ENCODE measurements around the gene KIF1A.
"Not testable (repeated sequence)": the region's sequence is repeated elsewhere in the genome, so short reads cannot be mapped to it uniquely, and the experiment has no call there.

Gene KIF1A

DNA sequence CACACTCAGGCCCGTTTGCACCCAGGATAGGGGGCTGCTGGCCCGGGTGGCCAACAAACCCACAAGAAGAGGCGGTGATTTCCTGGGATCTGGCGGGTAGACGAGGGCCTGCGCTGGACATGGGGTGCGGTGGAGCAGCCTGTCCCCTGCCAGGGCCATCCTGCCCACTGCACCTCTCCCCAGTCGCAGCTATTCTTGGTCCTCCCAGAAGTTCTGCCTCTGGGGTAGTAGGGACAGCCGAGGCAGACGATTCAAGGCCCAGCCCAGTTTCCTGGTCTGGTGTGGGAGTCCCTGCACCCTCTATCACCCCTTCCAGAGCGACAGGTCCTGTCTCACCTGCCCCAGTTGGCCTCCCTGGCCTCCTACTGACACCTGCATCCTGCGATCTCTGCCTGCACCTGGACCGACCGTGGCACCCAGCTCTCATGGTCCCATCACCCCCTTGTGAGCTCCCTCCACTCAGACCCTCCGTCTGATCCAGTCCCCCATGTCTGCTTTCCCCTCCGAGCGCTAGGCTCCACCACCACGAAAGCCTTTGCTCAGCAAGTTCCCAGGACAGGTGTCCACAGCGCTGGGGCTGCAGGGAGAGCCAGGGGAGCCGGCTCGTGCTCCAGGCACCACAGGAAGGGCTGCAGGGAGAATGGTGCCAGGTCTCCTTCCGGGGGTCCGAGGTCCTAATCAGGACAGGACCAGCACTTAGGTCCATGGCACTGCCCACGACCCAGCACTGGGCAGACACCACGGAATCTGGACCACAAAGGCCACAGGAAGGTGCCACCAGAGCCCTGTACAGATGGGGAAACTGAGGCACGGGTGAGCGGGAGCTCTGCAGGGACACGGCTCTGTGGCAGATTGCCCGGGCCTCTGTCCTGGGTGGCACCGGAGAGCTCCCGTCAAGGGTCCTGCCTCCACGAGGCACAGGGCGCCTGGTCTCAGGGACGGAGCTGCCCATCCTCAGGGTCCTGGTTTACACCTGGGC is 127.1 kb downstream of the KIF1A start:
- CTCF ChIA-PET; POLR2A ChIA-PET (ENCODE audit: low non-redundant PET); H3K27ac ChIP-seq; DNase-seq (ENCODE audit: low spot score): not testable (repeated sequence)

DNA sequence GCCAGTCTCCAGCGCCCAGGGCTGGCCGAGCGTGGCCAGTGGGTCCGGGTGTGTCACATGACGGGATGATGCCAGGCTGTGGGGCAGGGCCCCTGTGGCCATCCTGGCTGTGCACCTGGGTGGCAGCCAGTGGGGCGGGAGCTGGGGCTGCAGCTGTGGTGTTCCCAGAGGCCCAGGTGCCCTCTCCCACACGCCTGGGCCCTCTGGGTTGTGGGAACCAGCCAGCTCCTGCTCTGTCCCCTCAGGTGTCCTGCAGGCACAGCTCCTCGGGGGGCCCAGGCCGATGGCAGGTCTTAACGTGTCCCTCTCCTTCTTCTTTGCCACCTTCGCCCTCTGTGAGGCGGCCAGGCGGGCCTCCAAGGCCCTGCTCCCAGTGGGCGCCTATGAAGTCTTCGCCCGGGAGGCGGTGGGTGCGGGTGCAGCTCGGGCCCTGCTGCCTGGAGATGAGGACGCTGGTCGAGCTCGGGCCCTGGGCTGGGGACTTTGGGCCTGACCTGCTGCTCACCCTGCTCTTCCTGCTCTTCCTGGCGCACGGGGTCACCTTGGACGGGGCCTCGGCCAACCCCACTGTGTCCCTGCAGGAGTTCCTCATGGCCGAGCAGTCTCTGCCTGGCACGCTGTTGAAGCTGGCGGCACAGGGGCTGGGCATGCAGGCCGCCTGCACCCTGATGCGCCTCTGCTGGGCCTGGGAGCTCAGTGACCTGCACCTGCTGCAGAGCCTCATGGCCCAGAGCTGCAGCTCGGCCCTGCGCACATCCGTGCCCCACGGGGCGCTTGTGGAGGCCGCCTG is 128.2 kb downstream of the KIF1A start, which contains the start of gene AQP12A:
Gene AQP12A, plus strand, starts transcription at position 236 of the 790 bp plus-strand sequence. Its CDS starts 48 bp downstream, at position 284.
- DNase-seq (ENCODE audit: low spot score); POLR2A ChIA-PET (ENCODE audit: low non-redundant PET): not testable (repeated sequence)

DNA sequence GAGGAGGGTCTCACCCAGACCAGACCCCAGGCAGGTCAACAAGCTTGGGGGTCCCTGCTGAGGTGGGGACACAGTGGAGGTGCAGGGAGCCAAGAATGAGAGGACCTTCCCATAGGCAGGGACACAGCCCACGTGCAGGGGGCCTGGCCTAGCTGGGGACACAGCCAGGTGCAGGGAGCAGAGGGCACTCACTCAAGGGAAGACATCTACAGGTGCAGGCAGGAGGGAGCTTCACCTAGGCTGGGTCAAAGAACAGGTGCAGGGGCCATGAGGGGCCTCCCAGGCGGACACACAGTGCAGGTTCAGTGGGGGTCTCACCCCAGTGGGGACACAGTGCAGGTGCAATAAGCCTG is 129.0 kb downstream of the KIF1A start:
- DNase-seq (ENCODE audit: low spot score); CTCF ChIA-PET; POLR2A ChIA-PET (ENCODE audit: low non-redundant PET); H3K27ac ChIP-seq: not testable (repeated sequence)

More for the DNA sequence above, 128.2 kb downstream of the KIF1A start, which contains the start of gene AQP12A:
- CTCF ChIA-PET, H3K27ac ChIP-seq: not testable (repeated sequence)

DNA sequence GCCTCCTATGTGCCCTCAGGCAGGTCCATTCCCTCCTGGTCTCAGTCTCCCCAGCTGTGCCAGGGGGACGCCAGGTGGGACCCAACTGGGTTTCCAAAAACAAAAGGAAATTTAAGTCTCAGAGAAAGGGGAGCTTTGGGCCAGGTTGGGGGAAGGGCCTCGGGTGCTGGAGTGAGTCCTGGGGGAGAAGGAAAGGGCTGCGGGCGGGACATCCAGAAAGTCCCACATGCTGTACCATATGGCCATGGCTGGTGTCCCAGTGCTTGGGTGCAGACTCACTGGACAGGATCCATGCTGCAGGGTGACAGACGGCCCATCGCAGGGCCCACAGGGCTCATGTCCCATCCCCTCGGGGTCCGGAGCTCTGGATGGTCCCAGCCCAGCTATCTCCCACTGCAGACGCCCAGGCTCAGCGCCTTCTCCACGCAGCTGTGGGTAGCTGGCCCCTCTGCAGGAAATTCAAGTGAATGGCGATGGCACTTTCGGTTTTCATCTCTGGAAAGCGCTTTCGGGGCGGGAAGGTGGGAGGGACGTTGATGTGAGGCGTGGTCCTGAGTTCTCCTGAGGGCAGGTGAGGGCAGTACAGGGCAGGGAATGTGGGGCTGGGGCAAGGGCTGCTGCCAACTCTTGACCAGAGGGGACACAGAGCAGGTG is 129.5 kb downstream of the KIF1A start:
- H3K27ac ChIP-seq; POLR2A ChIA-PET (ENCODE audit: low non-redundant PET); DNase-seq (ENCODE audit: low spot score): not testable (repeated sequence)
- CTCF ChIA-PET, result interaction anchor here (0.7 kb wide), 1 partner anchor 357 kb away, joined by 3 read pairs; no protein-coding TSS in a partner anchor

DNA sequence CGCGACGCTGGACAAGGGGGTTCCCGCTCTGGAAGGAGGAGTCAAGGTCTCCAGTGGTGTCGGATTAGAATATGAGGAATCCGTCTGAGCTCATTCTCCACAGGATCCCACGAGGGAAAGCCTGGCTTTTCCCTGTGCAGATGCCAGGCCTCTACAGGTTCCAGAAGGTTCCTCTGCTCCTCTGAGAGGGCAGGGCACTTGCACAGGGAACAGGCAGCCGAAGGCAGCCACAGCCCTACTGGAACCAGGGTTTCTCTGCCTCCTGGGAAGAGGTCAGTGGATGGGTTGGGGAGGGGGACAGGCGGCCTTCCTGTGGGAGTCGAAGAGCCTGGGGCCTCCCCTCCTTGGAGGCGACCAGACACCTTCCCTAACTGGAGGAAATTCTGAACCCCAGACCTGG is 130.0 kb downstream of the KIF1A start:
- H3K27ac ChIP-seq, result no peak overlapping the region
- no peak for DNase-seq (ENCODE audit: low spot score)
- TF ChIP-seq, protein P1, sequence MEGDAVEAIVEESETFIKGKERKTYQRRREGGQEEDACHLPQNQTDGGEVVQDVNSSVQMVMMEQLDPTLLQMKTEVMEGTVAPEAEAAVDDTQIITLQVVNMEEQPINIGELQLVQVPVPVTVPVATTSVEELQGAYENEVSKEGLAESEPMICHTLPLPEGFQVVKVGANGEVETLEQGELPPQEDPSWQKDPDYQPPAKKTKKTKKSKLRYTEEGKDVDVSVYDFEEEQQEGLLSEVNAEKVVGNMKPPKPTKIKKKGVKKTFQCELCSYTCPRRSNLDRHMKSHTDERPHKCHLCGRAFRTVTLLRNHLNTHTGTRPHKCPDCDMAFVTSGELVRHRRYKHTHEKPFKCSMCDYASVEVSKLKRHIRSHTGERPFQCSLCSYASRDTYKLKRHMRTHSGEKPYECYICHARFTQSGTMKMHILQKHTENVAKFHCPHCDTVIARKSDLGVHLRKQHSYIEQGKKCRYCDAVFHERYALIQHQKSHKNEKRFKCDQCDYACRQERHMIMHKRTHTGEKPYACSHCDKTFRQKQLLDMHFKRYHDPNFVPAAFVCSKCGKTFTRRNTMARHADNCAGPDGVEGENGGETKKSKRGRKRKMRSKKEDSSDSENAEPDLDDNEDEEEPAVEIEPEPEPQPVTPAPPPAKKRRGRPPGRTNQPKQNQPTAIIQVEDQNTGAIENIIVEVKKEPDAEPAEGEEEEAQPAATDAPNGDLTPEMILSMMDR (conservative IDR thresholded peaks at IDR 0.05; ENCODE audit: low read depth), result no peak
- CTCF ChIA-PET, result interaction anchor here (0.7 kb wide), 1 partner anchor 357 kb away, joined by 3 read pairs; no protein-coding TSS in a partner anchor
- POLR2A ChIA-PET (ENCODE audit: low non-redundant PET), result no interaction called here

DNA sequence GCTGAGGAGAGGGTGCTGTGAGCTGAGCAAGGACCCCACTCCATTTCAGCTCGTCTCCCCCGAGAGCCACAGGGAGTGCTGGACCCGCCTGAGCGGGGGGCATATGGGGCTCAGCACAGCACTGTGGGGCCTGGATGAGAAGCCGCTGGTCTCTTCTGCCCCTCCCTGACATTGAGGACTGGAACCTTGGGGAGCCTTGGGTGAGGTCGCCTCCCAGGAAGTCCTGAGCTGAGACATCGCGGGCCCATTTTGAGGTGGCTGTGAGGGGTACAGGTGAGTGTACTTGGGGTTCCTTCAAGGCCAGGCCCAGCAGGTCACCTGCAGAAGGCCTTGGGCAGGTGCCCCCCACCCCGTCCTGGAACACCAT is 131.5 kb downstream of the KIF1A start:
- CTCF ChIA-PET, result no interaction called here
- DNase-seq (ENCODE audit: low spot score), result no peak
- POLR2A ChIA-PET (ENCODE audit: low non-redundant PET), result no interaction called here
- H3K27ac ChIP-seq, result no peak overlapping the region
- TF ChIP-seq, protein P1 (conservative IDR thresholded peaks at IDR 0.05; ENCODE audit: low read depth), result no peak

DNA sequence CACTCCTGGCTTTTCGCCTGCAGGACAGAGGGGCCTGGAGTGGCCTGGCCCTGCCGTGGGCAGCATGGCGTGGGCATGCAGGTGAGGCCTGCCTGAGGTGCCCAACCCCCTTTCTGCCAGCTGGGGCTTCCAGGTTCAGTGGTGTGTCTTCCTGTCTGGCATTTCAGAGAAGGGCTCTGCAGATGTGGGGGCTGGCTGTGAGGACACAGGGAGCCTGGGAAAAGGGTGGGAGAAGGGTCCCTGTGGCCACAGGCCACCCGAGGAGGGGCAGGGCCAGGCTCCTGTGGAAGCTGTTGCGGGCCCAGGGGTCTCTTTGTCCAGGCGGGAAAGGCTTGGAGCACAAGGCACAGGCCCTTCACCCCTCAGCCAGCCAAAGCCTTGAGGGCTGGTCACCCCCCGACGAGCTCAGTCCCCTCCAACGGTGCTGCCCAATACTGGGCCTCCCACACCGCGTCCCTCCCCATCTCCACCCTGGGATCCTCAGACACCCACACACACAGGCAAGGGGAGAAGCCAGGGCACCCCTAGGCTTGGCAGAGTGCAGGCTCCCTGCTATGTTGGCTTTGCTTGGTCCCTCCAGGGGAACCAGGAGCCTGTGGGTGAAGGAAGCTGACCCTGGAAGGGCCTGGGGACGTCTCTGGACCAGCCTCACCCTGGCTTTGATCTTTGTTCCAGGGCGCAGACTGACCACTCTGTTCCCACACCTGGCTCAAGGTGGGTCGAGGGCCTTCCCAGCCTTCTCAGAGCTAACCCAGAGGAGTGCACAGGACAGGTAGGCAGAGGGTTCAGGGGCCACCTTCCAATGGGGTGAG is 132.1 kb downstream of the KIF1A start:
- POLR2A ChIA-PET (ENCODE audit: low non-redundant PET), result no interaction called here
- CTCF ChIA-PET, result no interaction called here
- DNase-seq (ENCODE audit: low spot score), result no peak
- H3K27ac ChIP-seq, result no peak overlapping the region
- TF ChIP-seq, protein P1 (conservative IDR thresholded peaks at IDR 0.05; ENCODE audit: low read depth), result no peak
